OCI-LY3 (cell line): Measurements from ENCODE around the gene IMMT.
A peak's percentile ranks its signal among the peaks of the same experiment; 100 is the strongest.

Experiments used
- CTCF ChIP-seq: fragments of 200-600, 300-600 bp; sonication (generic); IDR thresholded peaks from 2 replicates; pipeline ENCODE4 v1.5.1; 2014; ENCODE audit warnings: antibody characterized with exemption, low read length, low read depth
- EZH2phosphoT487 ChIP-seq: fragments of 200-600 bp; shearing (Covaris generic); IDR thresholded peaks from 2 replicates; pipeline ENCODE4 v1.6.1; 2018; ENCODE audit warnings: antibody characterized with exemption, mixed run types, low read depth

GRCh38 chr2:86224645-86225355 lies 29.5 kb upstream of the IMMT start:
- TF ChIP-seq CTCF (peak; percentile 42), EZH2phosphoT487 (no peak)
